IMR-90 (cell line): ENCODE measurements around the gene DACT1. TPM values are rescaled to one million over a fixed set of nuclear protein-coding genes. Genes with fewer than 3 reads are reported as not detected.
A peak's percentile ranks its signal among the peaks of the same experiment; 100 is the strongest.

Experiments
- ATAC-seq: fragments of 200-7000 bp; cut with Tn5 transposase; 2 replicates; pipeline ENCODE4 v1.9.1; 2020; ENCODE audit warnings: low read depth, mild to moderate bottlenecking, moderate library complexity
- BruUV-seq: library from RNA; stranded (reverse); fragments of 400-500 nt; replicated peaks from 2 replicates; lab custom pipeline; 2021; lab: Mats Ljungman, UMichigan
- CTCF ChIA-PET: fragments of 300-600 bp; formaldehyde crosslinking; extraction: SDS; loops from one replicate; lab custom pipeline; 2021; ENCODE audit warnings: antibody characterized with exemption; lab: Yijun Ruan, JAX
- POLR2A ChIA-PET: fragments of 300-600 bp; sonication (Branson Sonifier 250); formaldehyde crosslinking; loops from one replicate; lab custom pipeline; 2022; ENCODE audit warnings: antibody characterized with exemption; ENCODE audit not compliant: unreplicated experiment; lab: Charles Lee
- DNase-seq: peaks from one replicate; pipeline ENCODE4 v3.0.0; 2013
- H2AFZ ChIP-seq: replicated peaks from 2 replicates; pipeline ENCODE3; 2013; ENCODE audit warnings: low read length, mild to moderate bottlenecking; ENCODE audit not compliant: poor library complexity
- H2AK5ac ChIP-seq: 2 replicates; pipeline ENCODE4 v1.6.1; 2013; ENCODE audit warnings: low read depth, low read length, inconsistent platforms
- H2AK9ac ChIP-seq: replicated peaks from 2 replicates; pipeline ENCODE3; 2013; ENCODE audit warnings: mild to moderate bottlenecking, low read depth, low read length, moderate library complexity; ENCODE audit not compliant: poor library complexity
- H2BK120ac ChIP-seq: 2 replicates; pipeline ENCODE4 v1.6.1; 2013; ENCODE audit warnings: low read depth, low read length, inconsistent platforms
- H2BK15ac ChIP-seq: 3 replicates; pipeline ENCODE4 v1.6.1; 2013; ENCODE audit warnings: low read depth, low read length, inconsistent platforms
- H2BK20ac ChIP-seq: 2 replicates; pipeline ENCODE4 v1.6.1; 2013; ENCODE audit warnings: low read depth, mild to moderate bottlenecking, inconsistent platforms, low read length, moderate library complexity
- H2BK5ac ChIP-seq: 2 replicates; pipeline ENCODE4 v1.6.1; 2013; ENCODE audit warnings: mild to moderate bottlenecking, low read depth, low read length, inconsistent platforms; ENCODE audit not compliant: poor library complexity, severe bottlenecking
- H3K14ac ChIP-seq: replicated peaks from 2 replicates; pipeline ENCODE4 v1.6.1; 2013; ENCODE audit warnings: low read depth, low read length, inconsistent platforms
- H3K18ac ChIP-seq: 2 replicates; pipeline ENCODE4 v1.6.1; 2013; ENCODE audit warnings: low read depth, low read length, control low read depth
- H3K23ac ChIP-seq: 2 replicates; pipeline ENCODE4 v1.6.1; 2013; ENCODE audit warnings: low read depth, low read length, inconsistent platforms
- H3K27ac ChIP-seq: 2 replicates; pipeline ENCODE4 v1.5.1; 2013; ENCODE audit warnings: mild to moderate bottlenecking, control low read depth, low read length; ENCODE audit not compliant: insufficient read depth
- H3K27me3 ChIP-seq: 2 replicates; pipeline ENCODE4 v1.6.1; 2013; ENCODE audit warnings: low read length; ENCODE audit not compliant: control insufficient read depth, insufficient read depth
- H3K36me3 ChIP-seq: 2 replicates; pipeline ENCODE4 v1.6.1; 2013; ENCODE audit warnings: low read length, mixed read lengths; ENCODE audit not compliant: control insufficient read depth, insufficient read depth
- H3K4ac ChIP-seq: 2 replicates; pipeline ENCODE4 v1.6.1; 2013; ENCODE audit warnings: low read depth, low read length, inconsistent platforms
- H3K4me1 ChIP-seq: 2 replicates; pipeline ENCODE4 v1.6.1; 2013; ENCODE audit warnings: low read length, mixed read lengths; ENCODE audit not compliant: control insufficient read depth, insufficient read depth
- H3K4me2 ChIP-seq: 2 replicates; pipeline ENCODE4 v1.6.1; 2013; ENCODE audit warnings: low read depth, mild to moderate bottlenecking, control low read depth, low read length, moderate library complexity
- H3K4me3 ChIP-seq: 2 replicates; pipeline ENCODE4 v1.5.1; 2013; ENCODE audit warnings: low read depth, mild to moderate bottlenecking, control low read depth, low read length, moderate library complexity; ENCODE audit not compliant: insufficient read depth
- H3K56ac ChIP-seq: 2 replicates; pipeline ENCODE4 v1.6.1; 2013; ENCODE audit warnings: low read length, inconsistent platforms; ENCODE audit not compliant: insufficient read depth; ENCODE audit errors: extremely low read depth
- H3K79me1 ChIP-seq, 2 experiments: 2 replicates each; pipeline ENCODE4 v1.6.1; 2013; ENCODE audit warnings: low read length in 2 of 2, inconsistent platforms in 1 of 2, low read depth in 1 of 2
- H3K9ac ChIP-seq: 2 replicates; pipeline ENCODE4 v1.6.1; 2013; ENCODE audit warnings: low read depth, low read length, control low read depth
- H3K9me1 ChIP-seq: 2 replicates; pipeline ENCODE4 v1.6.1; 2013; ENCODE audit warnings: low read length, inconsistent platforms; ENCODE audit not compliant: insufficient read depth
- H3K9me3 ChIP-seq: 2 replicates; pipeline ENCODE4 v1.6.1; 2013; ENCODE audit warnings: low read length; ENCODE audit not compliant: control insufficient read depth, insufficient read depth
- H4K20me1 ChIP-seq: 2 replicates; pipeline ENCODE4 v1.6.1; 2013; ENCODE audit warnings: low read length, inconsistent platforms; ENCODE audit not compliant: insufficient read depth
- H4K5ac ChIP-seq: 2 replicates; pipeline ENCODE4 v1.6.1; 2013; ENCODE audit warnings: mild to moderate bottlenecking, low read depth, low read length, control low read depth
- H4K8ac ChIP-seq, 2 experiments: 2 replicates each; pipeline ENCODE4 v1.6.1; 2013; ENCODE audit warnings: low read depth in 2 of 2, low read length in 2 of 2, control low read depth in 1 of 2, inconsistent platforms in 1 of 2
- H4K91ac ChIP-seq: 2 replicates; pipeline ENCODE4 v1.6.1; 2013; ENCODE audit warnings: low read depth, low read length, inconsistent platforms; ENCODE audit not compliant: insufficient read depth
- BHLHE40 ChIP-seq: fragments of 150-350 bp; IDR thresholded peaks from 2 replicates; pipeline ENCODE4 v1.6.1; 2016; ENCODE audit warnings: mild to moderate bottlenecking, low read depth, low read length
- CEBPB ChIP-seq: IDR thresholded peaks from 2 replicates; pipeline ENCODE4 v1.6.1; 2012; ENCODE audit warnings: low read depth, low read length, improper control_type of control experiment
- CHD1 ChIP-seq: IDR thresholded peaks from 2 replicates; pipeline ENCODE4 v1.6.1; 2012; ENCODE audit warnings: low read depth, low read length, improper control_type of control experiment
- CTCF ChIP-seq: conservative IDR thresholded peaks from 2 replicates; pipeline ENCODE4 v1.5.1; 2012; ENCODE audit warnings: mild to moderate bottlenecking, low read depth, low read length, improper control_type of control experiment
- FOS ChIP-seq: fragments of 150-350 bp; IDR thresholded peaks from 2 replicates; pipeline ENCODE4 v1.6.1; 2016; ENCODE audit warnings: low read depth, low read length
- MAFK ChIP-seq: IDR thresholded peaks from 2 replicates; pipeline ENCODE4 v1.6.1; 2012; ENCODE audit warnings: low read depth, low read length, improper control_type of control experiment
- MAZ ChIP-seq: IDR thresholded peaks from 2 replicates; pipeline ENCODE4 v1.6.1; 2012; ENCODE audit warnings: low read depth, mild to moderate bottlenecking, low read length, improper control_type of control experiment, moderate library complexity, borderline replicate concordance
- MXI1 ChIP-seq: IDR thresholded peaks from 2 replicates; pipeline ENCODE4 v1.6.1; 2012; ENCODE audit warnings: low read depth, mild to moderate bottlenecking, low read length, moderate library complexity, borderline replicate concordance
- NFE2L2 ChIP-seq: fragments of 150-350 bp; IDR thresholded peaks from 2 replicates; pipeline ENCODE4 v1.6.1; 2016; ENCODE audit warnings: low read depth, mild to moderate bottlenecking, low read length
- POLR2A ChIP-seq: IDR thresholded peaks from 2 replicates; pipeline ENCODE4 v1.6.1; 2012; ENCODE audit warnings: mild to moderate bottlenecking, low read depth, low read length
- RAD21 ChIP-seq: IDR thresholded peaks from 2 replicates; pipeline ENCODE4 v1.6.1; 2012; ENCODE audit warnings: low read length, improper control_type of control experiment
- RCOR1 ChIP-seq: IDR thresholded peaks from 2 replicates; pipeline ENCODE4 v1.6.1; 2012; ENCODE audit warnings: mild to moderate bottlenecking, low read length, improper control_type of control experiment; ENCODE audit not compliant: insufficient replicate concordance
- SMC3 ChIP-seq: fragments of 150-350 bp; IDR thresholded peaks from 2 replicates; pipeline ENCODE4 v1.6.1; 2016; ENCODE audit warnings: low read depth, mild to moderate bottlenecking, antibody characterized with exemption, low read length, moderate library complexity
- USF2 ChIP-seq: fragments of 150-350 bp; IDR thresholded peaks from 2 replicates; pipeline ENCODE4 v1.6.1; 2017; ENCODE audit warnings: mild to moderate bottlenecking, antibody characterized with exemption, low read length, low read depth
- WGBS, 2 experiments: methylation state at CpG; one replicate each; pipeline versions ENCODE4 v1.1.5 to v1.1.7; 2013; ENCODE audit warnings: missing lambda C conversion rate in 2 of 2; ENCODE audit not compliant: insufficient read length in 1 of 2; ENCODE audit errors: extremely low coverage in 2 of 2; 5-methylcytosine and 5-hydroxymethylcytosine counted together
- dilution Hi-C: fragments of 300-500 bp; cut with HindIII; formaldehyde crosslinking; loops from one replicate; pipeline ENCODE4 v1.14.3; 2018; ENCODE audit warnings: low sequenced_read_pairs; ENCODE audit not compliant: unreplicated experiment
- in situ Hi-C: fragments of 300-500 bp; cut with MboI; formaldehyde crosslinking; loops from 3 replicates; pipeline ENCODE4 v1.14.3; 2019; ENCODE audit warnings: low sequenced_read_pairs, inconsistent platforms, mixed read lengths
- intact Hi-C: fragments of 100-400 bp; cut with micrococcal nuclease; formaldehyde crosslinking; loops from 2 replicates; pipeline ENCODE4 v1.10.0; 2022
- polyA plus RNA-seq, 3 experiments: library from polyadenylated mRNA; depleted of rRNA; stranded (reverse); fragments of >200 nt; gene quantifications; 2 replicates each; pipeline ENCODE4 v1.2.3, GENCODE V29; 2012; ENCODE audit warnings: low replicate concordance in 1 of 3
- total RNA-seq: library from RNA; depleted of rRNA; stranded (reverse); fragments of >200 nt; gene quantifications from 2 replicates; pipeline ENCODE4 v1.2.3, GENCODE V29; 2012
- TF ChIP-seq, protein P1 (sequence below): fragments of 150-350 bp; IDR thresholded peaks from 2 replicates; pipeline ENCODE4 v1.6.1; 2016; ENCODE audit warnings: low read depth, mild to moderate bottlenecking, low read length, moderate library complexity, borderline replicate concordance

DACT1 gene
- total and polyA plus RNA-seq, 2 of the 4 experiments (the other 2 are of a cell fraction): 6.5 to 9.7 TPM

- peak overlapping the region; percentile 56; the same call in 1 of the 2 replicates for H3K4ac ChIP-seq
- no CpG with 5 or more reads among the region's 5 CpGs for WGBS, 2 experiments
- BruUV-seq: no TSS peak
- H2AFZ ChIP-seq: peak overlapping the region; percentile 91
- H2BK20ac ChIP-seq: peak overlapping the region; percentile 16; the same call in 1 of the 2 replicates
- ChIA-PET CTCF (interaction anchor here (0.7 to 5.1 kb wide), 8 partner anchors 67 to 416 kb away, joined by 3 to 41 read pairs (median 4); no protein-coding TSS in a partner anchor), POLR2A (interaction anchor here (0.7 kb wide), 1 partner anchor 73 kb away, joined by 3 read pairs; no protein-coding TSS in a partner anchor)
- peaks cover 8% of the 10 kb centered on the region; the same call in 1 of the 2 replicates for H3K9me1 ChIP-seq
- no peaks in the 10 kb centered on the region for H3K9me3 ChIP-seq
- H4K5ac ChIP-seq: no peak overlapping the region
- H3K56ac ChIP-seq: peak overlapping the region; percentile 32; the same call in 1 of the 2 replicates
- H3K4me2 ChIP-seq: peak overlapping the region; percentile 90
- in situ Hi-C loops: loop anchor here (25.0 kb wide), 1 partner anchor 823 kb away; the partner anchor contains the start of gene GPR135
- H3K23ac ChIP-seq: peak overlapping the region; percentile 61
- H3K79me1 ChIP-seq: peaks cover 7 to 16% of the 10 kb centered on the region in 2 experiments; a peak in 3 of 4 replicates
- H3K27me3 ChIP-seq: no peaks in the 10 kb centered on the region
- H2AK5ac ChIP-seq: peak overlapping the region; percentile 67
- intact Hi-C loops: loop anchor here (1.0 to 5.0 kb wide), 2 partner anchors 108 to 482 kb away; no protein-coding TSS in a partner anchor
- H3K36me3 ChIP-seq: peaks cover 11% of the 10 kb centered on the region
- dilution Hi-C loops: no loop called here
- DNase-seq (no peak), ATAC-seq (no peak)
- H3K9ac ChIP-seq: peak overlapping the region; percentile 69
- no peak overlapping the region for H3K18ac ChIP-seq
- peak overlapping the region; percentile 81 for H3K4me3 ChIP-seq
- H4K20me1 ChIP-seq: peaks cover 4% of the 10 kb centered on the region
- no peak overlapping the region for H3K27ac ChIP-seq
- H2BK15ac ChIP-seq: no peak overlapping the region
- H3K14ac ChIP-seq: peak overlapping the region; percentile 57
- peak overlapping the region; percentile 53 for H2BK120ac ChIP-seq
- no peak overlapping the region for H2BK5ac ChIP-seq
- H3K4me1 ChIP-seq: no peaks in the 10 kb centered on the region; the same call in 1 of the 2 replicates
- H4K91ac ChIP-seq: peak overlapping the region; percentile 16; the same call in 1 of the 2 replicates
- H4K8ac ChIP-seq: 0 out of 4 replicates have a peak overlapping the region, but pooled peaks of 1 of the 2 experiments have one; percentile 2
- H2AK9ac ChIP-seq: no peak overlapping the region
- TF ChIP-seq USF2 (no peak), BHLHE40 (no peak), CTCF (no peak), FOS (no peak), MAFK (no peak), SMC3 (no peak), NFE2L2 (no peak), POLR2A (no peak), RCOR1 (no peak), RAD21 (no peak), CHD1 (no peak), MXI1 (no peak), MAZ (no peak), CEBPB (no peak)
- TF ChIP-seq, protein P1, sequence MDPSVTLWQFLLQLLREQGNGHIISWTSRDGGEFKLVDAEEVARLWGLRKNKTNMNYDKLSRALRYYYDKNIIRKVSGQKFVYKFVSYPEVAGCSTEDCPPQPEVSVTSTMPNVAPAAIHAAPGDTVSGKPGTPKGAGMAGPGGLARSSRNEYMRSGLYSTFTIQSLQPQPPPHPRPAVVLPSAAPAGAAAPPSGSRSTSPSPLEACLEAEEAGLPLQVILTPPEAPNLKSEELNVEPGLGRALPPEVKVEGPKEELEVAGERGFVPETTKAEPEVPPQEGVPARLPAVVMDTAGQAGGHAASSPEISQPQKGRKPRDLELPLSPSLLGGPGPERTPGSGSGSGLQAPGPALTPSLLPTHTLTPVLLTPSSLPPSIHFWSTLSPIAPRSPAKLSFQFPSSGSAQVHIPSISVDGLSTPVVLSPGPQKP: no peak
These were observed 1.4 kb downstream of the DACT1 start for GRCh38 chr14:58639198-58639565.
